GM10248 (cell line): ENCODE measurements around the gene WSB2.

Experiments
- CTCF ChIA-PET: fragments of 300-600 bp; sonication (Branson Sonifier 250); formaldehyde crosslinking; extraction: SDS; loops from one replicate; lab custom pipeline; 2021; ENCODE audit warnings: antibody characterized with exemption; lab: Yijun Ruan, JAX
- POLR2A ChIA-PET: fragments of 350-650 bp; sonication (Branson Sonifier 250); formaldehyde crosslinking; extraction: SDS; loops from one replicate; lab custom pipeline; 2020; ENCODE audit warnings: antibody characterized with exemption; lab: Yijun Ruan, JAX
- DNase-seq: peaks from one replicate; pipeline ENCODE4 v3.0.0; 2012; ENCODE audit errors: extremely low spot score
- TF ChIP-seq, protein P1 (sequence below): IDR thresholded peaks from 2 replicates; pipeline ENCODE4 v1.5.1; 2012; ENCODE audit warnings: mild to moderate bottlenecking, low read depth; ENCODE audit errors: extremely low read depth, missing control alignments, control extremely low read depth

Gene WSB2

GRCh38 chr12:118102609-118103008 is 41.6 kb upstream of the WSB2 start:
- ChIA-PET POLR2A (no interaction called here), CTCF (interaction anchor here (1.5 to 1.8 kb wide), 3 partner anchors 17 to 245 kb away, joined by 4 to 5 read pairs (median 4); no protein-coding TSS in a partner anchor)
- no peak for DNase-seq
- TF ChIP-seq, protein P1, sequence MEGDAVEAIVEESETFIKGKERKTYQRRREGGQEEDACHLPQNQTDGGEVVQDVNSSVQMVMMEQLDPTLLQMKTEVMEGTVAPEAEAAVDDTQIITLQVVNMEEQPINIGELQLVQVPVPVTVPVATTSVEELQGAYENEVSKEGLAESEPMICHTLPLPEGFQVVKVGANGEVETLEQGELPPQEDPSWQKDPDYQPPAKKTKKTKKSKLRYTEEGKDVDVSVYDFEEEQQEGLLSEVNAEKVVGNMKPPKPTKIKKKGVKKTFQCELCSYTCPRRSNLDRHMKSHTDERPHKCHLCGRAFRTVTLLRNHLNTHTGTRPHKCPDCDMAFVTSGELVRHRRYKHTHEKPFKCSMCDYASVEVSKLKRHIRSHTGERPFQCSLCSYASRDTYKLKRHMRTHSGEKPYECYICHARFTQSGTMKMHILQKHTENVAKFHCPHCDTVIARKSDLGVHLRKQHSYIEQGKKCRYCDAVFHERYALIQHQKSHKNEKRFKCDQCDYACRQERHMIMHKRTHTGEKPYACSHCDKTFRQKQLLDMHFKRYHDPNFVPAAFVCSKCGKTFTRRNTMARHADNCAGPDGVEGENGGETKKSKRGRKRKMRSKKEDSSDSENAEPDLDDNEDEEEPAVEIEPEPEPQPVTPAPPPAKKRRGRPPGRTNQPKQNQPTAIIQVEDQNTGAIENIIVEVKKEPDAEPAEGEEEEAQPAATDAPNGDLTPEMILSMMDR: no peak

DNA sequence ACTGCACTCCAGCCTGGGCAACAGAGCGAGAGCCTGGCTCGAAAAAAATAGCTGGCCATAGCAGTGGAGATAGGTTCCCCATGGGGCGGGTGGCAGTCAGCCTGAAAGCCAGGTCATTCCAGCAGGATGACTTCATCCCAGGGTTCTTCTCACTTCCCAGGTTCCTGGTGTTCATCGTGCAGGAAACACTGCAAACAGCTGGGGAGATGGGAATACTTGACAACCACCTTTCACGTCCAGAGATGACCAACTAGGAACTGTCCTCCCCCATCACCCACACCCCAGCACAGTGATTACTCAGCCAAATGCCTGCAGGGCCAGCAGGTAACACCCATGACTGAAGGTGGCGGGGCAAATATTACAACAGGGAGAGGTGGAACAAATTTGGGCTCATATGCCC is 41.1 kb upstream of the WSB2 start:
- no peak for DNase-seq
- POLR2A ChIA-PET: no interaction called here

DNA sequence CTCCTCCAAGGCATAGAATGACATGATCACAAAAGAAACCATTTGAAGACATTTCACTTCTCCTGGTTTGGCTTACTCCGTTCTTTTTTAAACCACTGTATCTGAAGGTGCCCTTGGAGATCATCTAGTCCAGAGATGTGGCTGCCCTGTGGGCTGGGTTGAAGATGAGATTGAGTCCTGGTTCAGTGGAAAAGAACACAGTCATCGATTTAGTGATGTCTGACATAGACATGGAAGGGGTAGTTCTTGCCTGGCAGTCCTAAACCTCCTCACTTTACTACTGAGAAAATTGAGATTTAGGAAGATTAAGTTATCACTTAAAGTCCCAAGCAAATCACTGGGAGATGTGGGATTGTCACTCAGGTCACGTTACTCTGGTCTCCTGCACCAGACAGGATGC is 40.1 kb upstream of the WSB2 start:
- POLR2A ChIA-PET: interaction anchor here (0.5 kb wide), 1 partner anchor 49 kb away, joined by 3 read pairs; no protein-coding TSS in a partner anchor
- CTCF ChIA-PET: interaction anchor here (1.3 to 1.6 kb wide), 2 partner anchors 211 to 226 kb away, joined by 3 to 5 read pairs; no protein-coding TSS in a partner anchor
- TF ChIP-seq, protein P1: no peak
- DNase-seq: no peak

More for the DNA sequence above, 41.1 kb upstream of the WSB2 start:
- TF ChIP-seq, protein P1: no peak
- CTCF ChIA-PET: interaction anchor here (1.3 to 1.8 kb wide), 3 partner anchors 18 to 227 kb away, joined by 3 to 5 read pairs (median 4); no protein-coding TSS in a partner anchor

DNA sequence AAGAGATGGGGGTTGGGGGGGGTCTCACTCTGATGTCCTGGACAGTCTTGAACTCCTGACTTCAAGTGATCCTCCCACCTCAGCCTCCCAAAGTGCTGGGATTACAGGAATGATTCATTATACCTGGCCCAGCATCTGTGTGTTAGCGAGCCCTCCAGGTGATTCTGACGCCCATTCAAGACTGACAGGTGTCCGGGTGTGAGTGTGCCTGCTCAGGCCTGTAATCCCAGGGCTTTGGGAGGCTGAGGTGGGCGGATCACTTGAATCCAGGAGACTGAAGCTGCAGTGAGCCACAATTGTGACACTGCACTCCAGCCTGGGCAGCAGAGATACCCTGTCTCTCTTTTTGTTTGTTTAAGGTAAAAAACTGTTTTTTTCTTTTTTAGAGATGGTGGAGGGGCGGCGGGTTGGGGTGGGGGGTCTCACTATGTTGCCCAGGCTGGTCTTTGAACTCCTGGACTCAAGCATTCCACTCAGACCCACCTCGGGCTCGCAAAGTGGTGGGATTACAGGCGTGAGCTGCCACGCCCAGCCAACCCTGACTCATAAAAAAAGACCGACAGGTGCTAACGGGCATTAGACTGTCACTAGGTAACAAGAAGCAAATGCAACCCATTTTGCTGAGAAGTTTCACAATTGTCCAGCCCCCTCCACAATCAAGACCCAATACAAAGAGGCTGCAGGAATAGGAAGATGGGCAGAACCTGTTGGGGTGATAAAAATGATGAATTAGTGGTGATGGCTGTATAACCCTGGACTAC is 38.1 kb upstream of the WSB2 start:
- TF ChIP-seq, protein P1: no peak
- ChIA-PET CTCF (no interaction called here), POLR2A (no interaction called here)
- no peak for DNase-seq

- ChIA-PET POLR2A (no interaction called here), CTCF (no interaction called here)
- DNase-seq: no peak
- TF ChIP-seq, protein P1: no peak
These were observed 37.4 kb upstream of the WSB2 start for GRCh38 chr12:118098401-118098800.

DNA sequence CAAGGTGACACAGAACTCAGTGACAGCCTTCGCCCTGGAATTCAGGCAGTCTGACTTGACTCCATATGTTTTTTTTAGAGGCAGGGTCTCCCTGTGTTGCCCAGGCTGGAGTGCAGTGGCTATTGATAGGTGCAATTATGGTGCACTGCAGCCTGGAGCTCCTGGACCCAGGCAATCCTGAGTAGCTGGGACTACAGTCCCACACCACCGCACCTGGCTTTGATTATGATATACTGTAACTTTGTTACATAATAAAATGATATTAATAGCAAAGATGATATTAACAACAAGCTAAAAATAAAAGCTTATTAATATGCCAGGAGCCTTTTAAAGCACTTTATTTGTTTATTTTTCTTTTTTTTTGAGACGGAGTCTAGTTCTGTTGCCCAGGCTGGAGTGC is 33.1 kb upstream of the WSB2 start:
- TF ChIP-seq, protein P1: no peak
- DNase-seq: no peak
- ChIA-PET POLR2A (no interaction called here), CTCF (interaction anchor here (1.0 to 2.1 kb wide), 7 partner anchors 10 to 285 kb away, joined by 3 to 5 read pairs (median 3); no protein-coding TSS in a partner anchor)
